PC-3 (cell line): ENCODE data around the gene LEP.

Experiments
- EZH2 ChIP-seq: fragments of 300-600 bp; sonication (generic); IDR thresholded peaks from one replicate; pipeline ENCODE4 v1.6.1; 2017; ENCODE audit warnings: antibody characterized with exemption, mild to moderate bottlenecking, low read length; ENCODE audit not compliant: unreplicated experiment
- TF ChIP-seq, protein P1 (sequence below): fragments of 300-600 bp; sonication (generic); conservative IDR thresholded peaks from 2 replicates; pipeline ENCODE4 v1.5.1; 2017; ENCODE audit warnings: antibody characterized with exemption, low read depth, mild to moderate bottlenecking, low read length

DNA sequence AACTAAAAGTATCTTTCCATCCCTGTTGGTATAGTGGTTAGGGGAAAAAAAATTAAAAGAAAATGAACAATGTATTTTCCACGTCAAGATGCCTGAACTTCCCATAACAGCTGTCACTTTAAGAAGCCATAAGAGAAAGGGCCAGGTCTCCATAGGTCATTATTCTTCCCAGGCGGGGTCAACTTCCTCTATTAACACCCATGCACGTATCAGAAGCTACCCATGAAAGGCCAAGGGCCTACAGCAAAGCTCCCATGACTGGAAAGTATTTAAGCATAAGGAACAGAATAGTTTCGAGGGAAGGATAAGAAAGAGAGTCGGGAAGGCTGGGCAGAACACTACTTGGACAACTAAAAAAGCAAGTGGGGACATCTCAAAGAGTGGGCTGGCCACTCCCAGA is 62.6 kb downstream of the LEP start:
- TF ChIP-seq, protein P1, sequence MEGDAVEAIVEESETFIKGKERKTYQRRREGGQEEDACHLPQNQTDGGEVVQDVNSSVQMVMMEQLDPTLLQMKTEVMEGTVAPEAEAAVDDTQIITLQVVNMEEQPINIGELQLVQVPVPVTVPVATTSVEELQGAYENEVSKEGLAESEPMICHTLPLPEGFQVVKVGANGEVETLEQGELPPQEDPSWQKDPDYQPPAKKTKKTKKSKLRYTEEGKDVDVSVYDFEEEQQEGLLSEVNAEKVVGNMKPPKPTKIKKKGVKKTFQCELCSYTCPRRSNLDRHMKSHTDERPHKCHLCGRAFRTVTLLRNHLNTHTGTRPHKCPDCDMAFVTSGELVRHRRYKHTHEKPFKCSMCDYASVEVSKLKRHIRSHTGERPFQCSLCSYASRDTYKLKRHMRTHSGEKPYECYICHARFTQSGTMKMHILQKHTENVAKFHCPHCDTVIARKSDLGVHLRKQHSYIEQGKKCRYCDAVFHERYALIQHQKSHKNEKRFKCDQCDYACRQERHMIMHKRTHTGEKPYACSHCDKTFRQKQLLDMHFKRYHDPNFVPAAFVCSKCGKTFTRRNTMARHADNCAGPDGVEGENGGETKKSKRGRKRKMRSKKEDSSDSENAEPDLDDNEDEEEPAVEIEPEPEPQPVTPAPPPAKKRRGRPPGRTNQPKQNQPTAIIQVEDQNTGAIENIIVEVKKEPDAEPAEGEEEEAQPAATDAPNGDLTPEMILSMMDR, result no peak
- TF ChIP-seq EZH2, result no peak
